ENCODE results near the gene MARCHF10. TPM values are rescaled to one million over a fixed set of nuclear protein-coding genes. Genes with fewer than 3 reads are reported as not detected.

Gene MARCHF10
- total RNA-seq, 1 experiment from 2014 or later = not detected

DNA sequence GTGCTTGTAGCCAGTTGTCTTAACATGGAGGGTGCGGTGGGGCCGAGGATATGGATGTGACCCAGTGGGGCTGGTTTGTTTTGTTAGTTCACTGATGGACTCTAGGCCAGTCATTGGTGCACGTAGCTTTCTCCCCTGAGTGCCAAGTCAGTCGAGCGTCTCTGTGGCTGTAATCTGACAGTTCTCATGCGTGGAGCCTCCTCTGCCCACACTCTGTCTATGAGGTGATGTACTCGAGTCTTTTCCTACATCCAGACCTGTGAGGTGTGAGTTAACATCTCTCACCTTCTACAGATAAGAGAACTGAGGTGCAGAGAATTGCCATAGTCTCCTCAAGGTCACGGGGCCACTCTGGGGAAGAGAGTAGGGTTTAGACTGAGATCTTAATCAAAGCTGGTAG lies 90.2 kb downstream of the MARCHF10 start:
- DNase-seq (ENCODE audit: low read depth) = no peak

DNA sequence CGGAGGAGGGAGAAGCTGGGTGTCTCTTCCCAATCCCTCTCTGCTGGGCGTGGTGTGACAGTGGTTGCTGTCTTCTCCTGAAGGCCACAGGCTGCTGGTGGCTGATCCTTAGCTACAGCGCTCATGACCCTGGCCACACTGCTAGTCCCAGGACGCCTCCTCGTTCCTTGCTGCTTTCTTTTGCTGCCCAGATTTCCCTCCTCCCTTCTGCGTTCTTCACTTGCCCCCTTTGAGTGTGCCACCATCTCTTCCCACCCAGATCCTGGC lies 90.6 kb downstream of the MARCHF10 start:
- no peak for DNase-seq (ENCODE audit: low read depth)

DNA sequence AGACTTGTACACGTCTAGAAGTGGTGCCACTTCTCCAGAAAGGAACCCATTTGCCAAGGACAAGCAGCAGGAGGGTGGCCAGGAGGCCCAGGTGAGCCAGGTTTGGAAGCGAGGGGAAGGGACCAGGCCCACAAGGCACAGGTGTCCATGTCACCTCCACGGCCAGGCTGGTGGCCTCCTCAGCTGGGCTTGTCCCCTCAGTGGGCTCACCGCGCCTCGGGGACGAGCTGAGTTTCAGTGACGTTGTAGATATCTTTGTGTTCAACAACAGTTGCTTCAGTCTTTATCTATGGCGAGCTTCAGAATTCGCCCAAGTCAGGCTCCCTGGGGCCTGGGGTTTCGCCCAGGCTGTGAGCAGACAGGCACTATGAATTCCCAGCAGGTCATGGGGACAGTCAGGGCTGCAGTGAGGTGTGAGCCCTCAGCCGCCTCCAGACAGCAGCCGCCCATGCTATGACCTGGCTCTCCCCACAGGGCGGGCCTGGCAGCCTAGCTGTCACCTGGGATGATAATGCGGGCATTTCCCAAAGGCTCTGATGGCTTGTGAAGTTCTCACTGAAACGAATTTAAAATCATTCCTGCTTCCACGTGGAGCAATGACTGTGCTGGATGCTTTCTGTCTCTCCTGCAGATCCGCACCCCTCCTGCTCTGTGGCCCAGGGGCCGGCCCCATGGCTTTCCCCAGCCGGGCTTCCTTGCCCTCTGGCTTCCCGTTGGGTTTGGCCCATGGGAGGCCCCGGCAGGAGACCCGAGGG lies 91.1 kb downstream of the MARCHF10 start:
- DNase-seq (ENCODE audit: low read depth) = no peak

DNA sequence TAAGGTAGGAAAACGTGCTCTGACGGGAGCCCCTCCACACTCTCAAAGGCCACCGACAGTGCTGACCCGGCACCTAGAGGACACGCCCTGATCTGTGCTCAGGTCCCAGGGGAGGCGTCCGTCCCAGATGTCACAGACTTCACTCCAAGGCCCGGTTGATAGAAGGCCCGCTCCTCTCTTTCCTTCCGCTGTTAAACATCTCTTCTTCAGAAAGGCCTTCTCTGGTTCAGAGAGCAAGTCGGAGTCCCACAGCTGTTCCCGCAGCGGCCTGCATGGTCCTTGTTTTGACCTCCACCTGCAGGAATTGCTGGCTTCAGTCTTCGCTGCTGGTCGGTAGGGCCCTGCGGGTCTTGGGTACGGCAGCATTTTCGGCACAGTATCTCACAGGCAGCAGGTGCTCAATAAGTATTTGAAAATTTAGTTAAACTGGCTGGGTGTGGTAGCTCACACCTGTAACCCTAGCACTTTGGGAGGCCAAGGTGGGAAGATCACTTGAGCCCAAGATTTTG lies 92.2 kb downstream of the MARCHF10 start:
- DNase-seq (ENCODE audit: low read depth) = no peak

DNA sequence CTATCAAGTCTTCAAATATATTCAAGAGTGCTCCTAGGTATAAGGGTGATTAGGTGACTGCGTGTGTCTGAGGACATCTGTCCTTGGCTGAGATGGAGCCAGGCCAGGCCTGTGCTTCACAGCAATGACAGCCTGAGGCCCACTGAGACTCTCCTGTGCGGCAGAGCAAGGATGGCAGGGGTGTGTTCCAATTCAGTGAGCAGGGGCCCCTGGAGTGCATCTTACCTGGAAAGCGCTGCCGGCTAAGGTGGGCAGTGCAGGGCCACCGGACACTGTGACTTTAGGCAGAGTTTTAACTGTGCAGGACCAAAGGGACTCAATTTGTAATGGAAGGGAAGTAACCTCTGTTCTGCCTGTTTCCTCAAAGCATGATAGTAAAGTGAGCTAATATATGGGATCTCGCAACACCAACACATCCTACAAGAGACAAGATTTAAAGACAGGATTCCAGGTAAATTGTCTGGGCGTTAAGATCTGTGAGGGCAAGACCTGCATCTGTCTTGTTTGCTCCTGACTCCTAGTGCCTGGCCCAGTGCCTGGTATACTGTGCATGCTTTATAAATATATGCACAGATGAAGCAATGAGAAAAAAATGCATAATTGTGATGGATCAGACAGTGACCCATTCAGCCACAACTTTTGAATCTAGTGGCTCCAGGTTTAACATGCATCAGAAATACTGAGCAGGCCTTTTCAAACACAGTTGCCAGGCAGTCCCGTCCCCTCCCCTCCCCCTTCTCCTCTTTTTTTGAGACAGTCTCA lies 93.9 kb downstream of the MARCHF10 start:
- no peak for DNase-seq (ENCODE audit: low read depth)

DNA sequence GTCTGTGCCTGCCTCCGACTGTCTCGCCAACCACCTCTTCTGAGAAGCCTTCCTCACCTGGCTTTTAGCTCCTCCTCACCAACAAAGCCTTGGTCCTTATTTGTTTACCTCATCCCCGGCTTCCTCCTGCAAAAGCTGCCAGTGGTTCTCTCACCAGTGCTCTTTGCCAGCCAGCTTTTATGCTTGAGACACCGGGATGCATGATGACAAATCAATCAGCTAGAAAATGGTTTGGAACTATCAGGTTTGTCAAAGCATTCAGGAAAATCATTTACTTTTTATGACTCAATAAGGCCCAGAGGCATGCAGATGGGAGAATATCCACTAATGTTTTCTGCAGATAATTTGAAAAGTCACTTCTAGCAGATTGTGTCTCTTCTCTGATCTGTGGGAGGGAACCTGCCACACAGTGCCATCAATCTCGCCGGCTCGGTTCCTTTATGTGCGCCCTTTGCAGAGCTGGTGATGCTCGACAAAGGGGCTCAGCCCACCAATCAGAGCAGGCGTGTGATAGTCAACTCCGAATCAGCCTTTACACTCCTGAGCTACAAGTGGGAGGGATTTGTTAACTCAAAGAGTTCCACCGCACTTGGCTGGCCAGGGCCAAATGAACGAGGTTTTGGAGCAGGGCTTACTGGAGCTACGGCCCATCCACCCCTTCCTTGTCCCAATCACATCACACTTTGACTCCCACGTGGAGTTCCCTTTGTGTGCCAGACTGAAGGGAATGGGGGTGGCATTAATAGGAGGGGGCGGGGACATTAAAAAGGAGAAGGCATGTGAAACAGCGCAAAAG lies 94.8 kb downstream of the MARCHF10 start:
- DNase-seq (ENCODE audit: low read depth) = no peak

DNA sequence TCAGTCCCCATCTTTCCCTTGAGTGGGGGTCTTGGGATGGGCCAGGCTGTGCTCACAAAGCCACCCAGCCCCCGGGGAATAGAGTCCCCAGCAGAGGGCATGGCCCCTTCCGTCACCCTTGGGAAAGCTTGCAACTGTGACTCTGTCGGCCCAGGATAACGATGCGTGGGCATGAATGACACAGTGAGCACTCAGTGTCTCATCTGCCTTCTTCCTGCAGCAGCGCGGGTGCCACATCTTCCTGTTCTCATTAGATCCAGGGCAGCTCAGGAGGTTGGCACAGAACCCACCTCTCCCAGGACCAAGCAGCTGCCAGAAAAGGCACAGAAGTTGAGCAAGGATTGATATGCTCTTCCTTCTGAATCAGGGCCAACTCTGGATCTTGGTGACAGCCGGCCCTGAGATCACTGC lies 95.9 kb downstream of the MARCHF10 start:
- DNase-seq (ENCODE audit: low read depth) = no peak

DNA sequence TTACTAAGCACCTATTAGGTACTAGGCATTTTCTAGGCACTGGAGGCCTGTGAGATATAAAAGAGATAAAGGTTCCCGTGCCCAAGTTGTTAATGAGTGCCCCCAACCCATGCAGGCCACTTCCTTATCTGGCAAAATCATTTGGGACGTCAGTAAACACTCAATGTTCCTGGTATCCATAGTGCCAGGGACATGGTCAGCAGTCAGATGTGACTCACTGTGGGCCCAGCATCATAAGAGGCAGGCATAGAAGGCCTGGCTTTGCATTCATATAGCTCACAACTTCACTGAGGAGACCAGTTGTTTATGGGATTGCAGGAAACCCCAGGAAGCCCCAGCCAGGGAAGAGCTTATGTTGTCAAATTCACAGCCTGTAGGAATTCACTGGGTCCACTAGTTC lies 99.5 kb downstream of the MARCHF10 start:
- no peak for DNase-seq (ENCODE audit: low read depth)

DNA sequence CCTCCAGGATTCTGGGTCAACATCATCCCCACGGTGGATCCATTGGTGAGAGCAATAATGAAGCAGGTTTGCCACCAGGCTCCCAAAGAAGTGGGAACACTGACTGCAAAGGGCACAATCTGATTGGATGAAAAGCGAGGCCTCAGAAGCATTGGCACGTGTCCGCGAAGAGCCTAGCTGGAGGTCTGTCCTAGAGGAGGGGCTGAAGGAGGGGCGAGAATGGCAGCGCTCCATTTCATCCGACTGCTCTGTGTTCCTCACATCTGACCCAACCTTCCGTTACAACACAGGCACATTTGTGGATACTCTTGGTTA lies 100.7 kb downstream of the MARCHF10 start:
- no peak for DNase-seq (ENCODE audit: low read depth)

DNA sequence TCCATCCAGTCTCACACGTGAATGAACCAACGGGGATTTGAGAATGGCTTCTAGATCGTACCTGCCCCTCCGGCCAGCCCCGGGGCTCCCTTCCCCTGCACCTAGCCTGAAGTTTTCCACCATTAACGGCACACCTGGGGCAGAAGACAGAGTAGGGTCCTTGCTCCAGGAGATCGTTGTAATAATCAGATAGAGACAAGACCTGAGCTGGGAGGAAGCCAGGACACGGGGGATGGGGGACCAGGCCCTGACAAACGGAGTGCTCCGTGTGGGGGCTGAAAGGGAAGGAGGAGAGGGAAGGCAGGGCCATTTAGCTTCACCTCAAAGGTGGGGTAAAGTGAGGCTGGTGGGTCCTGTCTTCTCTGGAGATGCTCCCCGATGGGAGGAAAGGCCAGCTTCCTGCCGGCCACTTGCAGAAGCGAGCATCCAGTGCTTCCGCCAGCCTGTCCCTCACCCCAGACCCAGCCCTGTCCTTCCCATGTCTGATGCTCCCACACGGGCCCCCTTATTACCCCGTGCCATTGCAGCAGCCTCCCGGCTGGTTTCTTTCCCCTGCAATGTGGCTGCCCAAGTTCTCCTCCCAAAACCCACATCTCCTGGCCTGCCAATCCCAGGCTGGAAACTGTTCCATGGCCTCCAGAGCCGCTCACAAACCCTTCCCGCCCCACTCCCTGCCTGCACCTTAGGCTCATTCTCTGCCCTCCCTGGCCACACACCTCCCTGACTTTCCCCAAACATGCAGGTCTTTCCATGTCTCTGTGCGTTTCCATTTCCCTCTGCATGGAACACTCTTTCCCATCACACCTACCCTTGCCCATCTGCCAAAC lies 101.3 kb downstream of the MARCHF10 start:
- DNase-seq (ENCODE audit: low read depth) = no peak

DNA sequence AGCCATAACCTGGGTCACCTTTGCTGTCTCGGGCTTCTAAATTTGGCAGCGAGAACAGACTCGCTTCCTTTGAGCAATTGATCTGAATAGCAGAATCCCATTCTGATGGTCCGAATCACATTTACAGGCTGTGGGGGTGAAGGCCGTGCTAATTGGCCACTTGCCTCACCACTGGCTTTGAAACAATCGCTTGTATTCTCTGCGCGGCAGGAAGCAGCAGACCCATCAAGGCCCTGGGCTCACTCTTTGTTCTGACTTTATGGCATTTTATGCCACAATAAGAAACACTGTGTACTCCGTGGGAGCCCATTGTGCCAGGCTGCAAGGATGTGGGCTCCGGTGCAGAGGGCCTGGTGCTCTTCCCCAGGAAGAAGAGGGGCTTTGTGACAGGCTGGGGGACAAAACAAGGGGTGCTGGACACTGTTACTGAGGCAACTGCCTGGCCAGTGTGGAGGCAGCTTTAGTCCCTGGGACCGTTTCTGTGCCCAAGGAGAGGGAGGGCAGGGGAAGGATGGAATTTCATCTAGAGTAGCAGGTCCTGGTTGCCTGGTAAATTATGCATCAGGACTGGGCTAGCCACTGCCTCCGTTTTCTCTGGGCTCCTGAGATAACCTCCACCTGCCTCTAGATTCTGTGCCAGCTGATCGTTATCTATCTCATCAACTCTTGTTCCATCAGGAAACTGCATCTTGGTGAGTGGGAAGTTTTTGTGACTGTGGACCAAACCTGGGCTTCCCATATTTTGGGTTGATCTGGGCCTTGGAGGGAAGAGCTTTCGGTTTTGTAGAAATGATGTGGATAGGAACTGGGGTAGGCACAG lies 102.1 kb downstream of the MARCHF10 start:
- peak; percentile 46 for DNase-seq (ENCODE audit: low read depth)

DNA sequence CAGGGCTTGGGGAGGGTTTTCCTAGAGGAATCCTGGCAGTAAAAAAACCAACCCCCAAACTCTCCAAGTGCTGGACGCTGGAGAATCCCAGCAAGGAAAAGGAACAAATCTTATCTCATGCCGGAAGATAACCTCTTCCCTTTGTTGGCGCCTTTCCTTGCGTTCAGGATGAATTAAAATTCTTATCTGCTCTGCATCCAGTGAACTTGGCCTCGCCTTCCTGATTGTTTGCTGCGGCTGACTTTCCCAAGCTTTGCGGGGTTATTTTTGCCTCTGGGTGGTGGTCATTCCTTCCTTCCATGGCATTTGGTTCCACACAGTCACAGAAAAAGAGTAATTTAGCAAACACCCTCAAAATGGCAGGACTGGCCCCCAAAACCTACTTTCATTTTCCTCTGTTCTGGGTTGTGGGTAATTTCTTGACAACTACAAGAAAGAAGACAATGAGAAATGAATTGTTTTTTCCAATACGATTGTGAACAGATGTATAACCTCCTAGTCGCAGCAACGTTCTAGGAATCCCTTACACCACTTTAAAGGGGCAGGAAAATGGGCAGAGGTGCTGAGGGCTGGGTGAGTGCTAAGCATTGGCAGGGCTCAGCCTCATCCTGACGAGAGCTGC lies 102.8 kb downstream of the MARCHF10 start:
- peak; percentile 19 for DNase-seq (ENCODE audit: low read depth)

DNA sequence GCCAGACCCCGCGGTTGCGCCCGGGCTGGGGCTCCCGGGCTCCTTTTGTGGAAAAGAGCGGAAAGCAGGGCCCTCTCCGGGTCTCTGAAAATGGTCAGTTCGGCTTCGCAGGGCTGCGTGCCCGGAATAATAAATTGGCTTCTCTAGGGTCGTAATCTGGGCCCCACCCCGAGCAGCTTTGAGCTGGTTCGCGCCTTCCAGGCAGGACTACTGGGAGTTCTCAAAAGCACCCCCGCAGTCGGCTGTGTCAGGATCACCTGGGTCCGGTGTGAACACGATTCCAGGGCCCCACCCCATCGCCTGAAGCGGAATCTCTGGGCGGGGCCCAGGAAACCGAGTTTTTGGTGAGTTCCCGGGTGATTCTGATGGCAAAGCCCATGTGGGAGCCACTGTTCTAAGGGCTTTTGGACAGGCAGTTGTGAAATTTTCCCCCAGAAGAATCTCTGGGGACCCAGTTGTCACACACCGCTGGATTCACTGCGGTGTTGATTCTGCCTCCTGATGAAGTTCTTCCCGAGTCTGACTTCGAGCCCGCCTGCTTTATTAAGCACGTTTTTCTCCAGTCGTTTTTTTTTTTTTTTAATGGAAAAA lies 103.6 kb downstream of the MARCHF10 start:
- peak; percentile 43 for DNase-seq (ENCODE audit: low read depth)

DNA sequence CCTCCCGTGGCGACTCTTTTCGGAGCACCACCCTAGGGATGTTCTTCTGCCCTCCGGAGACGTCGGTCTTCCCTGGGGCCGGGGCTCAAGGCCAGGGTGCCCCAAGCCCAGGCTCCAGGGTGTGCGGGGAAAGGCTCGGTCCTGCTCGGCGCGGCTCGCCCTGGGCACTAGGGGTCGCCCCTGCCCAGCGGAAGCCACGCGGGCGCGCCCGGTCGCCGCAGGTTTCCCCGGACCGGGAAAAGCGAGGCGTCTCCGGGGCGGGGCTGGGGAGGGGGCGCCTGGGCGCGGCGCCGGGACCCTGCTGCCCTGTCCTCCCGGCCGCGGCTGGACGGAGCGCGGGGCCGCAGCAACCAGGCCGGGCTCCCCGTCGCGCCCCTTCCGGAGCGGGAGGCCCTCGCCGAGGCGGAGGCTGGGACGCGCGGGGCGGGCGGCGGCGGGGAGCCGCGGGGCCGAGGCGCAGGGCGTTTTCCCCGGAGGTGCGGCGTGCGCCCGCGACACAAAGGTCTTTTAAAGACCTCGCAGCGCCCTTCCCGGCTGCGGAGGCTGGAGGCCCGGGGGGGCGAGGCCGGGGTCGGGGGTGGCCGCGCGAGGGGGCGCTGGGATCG lies 104.2 kb downstream of the MARCHF10 start:
- peak; percentile 54 for DNase-seq (ENCODE audit: low read depth)

DNA sequence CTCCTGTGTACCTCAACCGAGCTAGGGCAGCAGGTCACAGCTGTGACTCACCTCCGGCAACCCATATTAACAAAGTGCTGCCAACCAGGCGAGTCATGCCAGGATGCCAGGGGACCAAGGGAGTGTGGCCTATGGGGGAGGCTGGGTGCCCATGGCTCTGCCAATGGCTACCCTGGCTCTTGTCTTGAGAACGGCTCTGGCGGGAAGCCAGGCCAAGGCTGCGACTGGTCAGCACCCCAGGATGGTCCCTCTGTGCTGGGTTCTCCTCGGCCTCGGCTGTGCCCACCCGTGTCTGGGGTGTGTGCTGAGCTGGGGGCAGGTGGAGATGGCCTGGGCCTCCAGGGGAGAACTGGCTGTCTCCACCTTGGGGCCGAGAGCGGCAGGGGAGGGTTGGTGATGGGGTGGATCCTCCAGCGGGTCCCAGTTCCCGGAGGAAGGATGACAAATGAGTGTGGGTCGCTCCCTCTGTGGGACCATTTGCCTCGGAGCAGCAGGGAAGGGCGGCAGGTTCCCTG lies 104.8 kb downstream of the MARCHF10 start:
- DNase-seq (ENCODE audit: low read depth) = peak; percentile 65

DNA sequence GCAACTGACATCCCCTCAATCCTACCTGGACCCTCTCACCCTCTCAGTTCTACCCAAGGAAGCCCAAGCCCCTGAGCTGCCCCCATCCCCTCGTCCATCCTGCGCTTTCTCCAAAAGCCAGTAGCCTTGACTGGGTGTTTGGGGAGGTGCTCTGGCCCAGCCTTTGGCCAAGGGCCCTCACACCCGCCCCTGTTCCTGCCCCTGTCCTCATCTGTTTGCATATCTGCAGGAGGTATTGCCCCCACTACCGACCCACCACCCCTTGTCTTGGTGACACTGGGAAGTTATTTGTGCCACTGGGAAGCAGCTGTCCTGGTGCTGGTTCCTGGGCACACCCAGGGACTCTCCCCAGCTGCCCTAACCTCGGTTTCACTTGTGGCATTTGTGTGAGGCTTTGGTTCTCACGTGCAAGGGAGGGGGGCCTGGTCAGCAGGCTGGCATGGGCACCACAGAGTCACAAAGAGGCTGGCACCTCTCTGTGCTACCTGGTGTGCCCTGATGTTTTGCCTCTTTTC lies 105.3 kb downstream of the MARCHF10 start:
- DNase-seq (ENCODE audit: low read depth) = no peak

DNA sequence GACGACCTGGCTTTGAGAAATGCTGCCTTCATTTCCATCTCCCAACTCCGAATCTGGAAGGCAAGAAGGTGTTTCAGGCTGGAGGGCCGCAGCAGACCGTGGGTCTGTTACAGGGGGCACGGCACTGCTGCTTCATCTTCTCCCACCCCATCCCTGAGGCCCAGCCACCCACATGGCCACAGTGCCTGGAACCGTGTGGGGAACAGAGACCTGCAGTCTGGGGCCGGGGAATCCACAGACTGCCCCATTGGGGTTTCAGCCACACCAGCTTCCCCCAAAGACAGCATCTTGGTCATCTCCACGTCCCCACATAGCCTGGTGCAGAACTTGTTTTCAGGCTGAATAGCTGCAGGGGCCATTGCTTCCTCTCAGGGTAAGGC lies 106.4 kb downstream of the MARCHF10 start:
- no peak for DNase-seq (ENCODE audit: low read depth)

DNA sequence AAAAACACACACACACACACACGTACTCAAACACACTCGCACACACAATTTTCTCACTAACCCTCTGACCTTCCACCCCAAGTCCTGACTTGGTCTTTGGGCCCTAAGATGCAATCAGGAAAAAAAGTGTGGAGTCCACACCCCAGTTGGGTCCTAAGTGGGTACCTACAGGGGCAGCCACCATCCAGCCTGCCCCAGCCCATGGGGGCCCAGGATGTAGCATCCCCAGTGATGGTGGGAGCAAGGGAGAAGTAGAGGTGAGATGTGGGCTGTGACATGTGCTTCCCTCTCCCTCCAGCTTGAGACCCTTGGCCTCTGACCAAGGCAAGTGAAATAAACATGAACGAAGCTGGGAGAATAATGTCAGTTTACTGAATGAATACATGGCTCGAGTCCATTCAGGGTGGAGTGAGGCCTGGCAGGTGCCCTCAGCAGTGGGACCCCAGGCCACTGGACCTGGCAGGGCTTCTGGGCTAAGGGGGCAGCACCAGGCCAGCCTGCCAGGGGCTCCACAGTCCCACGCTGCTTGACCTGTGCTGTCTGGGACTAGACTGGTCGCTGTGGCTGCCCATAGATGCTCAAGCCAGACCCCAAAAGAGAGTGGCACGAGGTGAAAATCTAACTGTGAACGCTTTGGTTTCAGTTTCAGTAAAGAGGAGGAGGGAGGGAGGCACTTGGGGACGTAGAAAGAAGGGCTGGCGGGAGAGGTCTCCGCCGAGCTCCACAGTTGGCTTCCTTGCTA lies 107.0 kb downstream of the MARCHF10 start:
- DNase-seq (ENCODE audit: low read depth) = no peak

Data from RPMI7951 (cell line).